Spleen (tissue), 7 donors: Measurements from ENCODE around the gene C10orf71.

Experiments
- CTCF ChIP-seq, 11 experiments: fragments of 200-600 bp in 7 of 11; fragments of 450-650 bp in 4 of 11; sonication (generic) in 4 of 11; IDR thresholded peaks in 8 of 11; conservative IDR thresholded peaks in 3 of 11; 1 replicate in 7 of 11; 2 replicates in 4 of 11; pipeline versions ENCODE4 v1.4.0 to v1.8.0; 2016 to 2021; ENCODE audit warnings: antibody characterized with exemption in 11 of 11, inconsistent platforms in 4 of 11, mild to moderate bottlenecking in 1 of 11
- POLR2A ChIP-seq, 3 donors: fragments of 450-650 bp; IDR thresholded peaks; one replicate each; pipeline ENCODE4 v1.5.1; 2017; ENCODE audit warnings: antibody characterized with exemption in 3 of 3, mild to moderate bottlenecking in 1 of 3
- POLR2AphosphoS5 ChIP-seq, 3 donors: sonication (generic); formaldehyde crosslinking; IDR thresholded peaks; one replicate each; pipeline ENCODE4 v1.5.1; 2017; ENCODE audit warnings: antibody characterized with exemption in 3 of 3
- donor health status: DM: no; HTN: no; CAD: no; lungs with moderate emphysema.
- donor health status: DM: no; HTN: no; CAD: no.
- donor health status: DM: no; HTN: no; CAD: no.

- TF ChIP-seq CTCF (IDR thresholded peaks at IDR 0.05 in 8 of 11, conservative IDR thresholded peaks at IDR 0.05 in 3 of 11) (no peak), POLR2A (IDR thresholded peaks at IDR 0.05) (no peak), POLR2AphosphoS5 (IDR thresholded peaks at IDR 0.05) (no peak)
Observed at GRCh38 chr10:49297818-49298670, 926 bp upstream of the C10orf71 start.
